Breast epithelium (tissue), 3 donors: ENCODE measurements around the gene STMP1.

ENCODE experiments used
- CTCF ChIP-seq, 3 donors: fragments of 450-650 bp; IDR thresholded peaks; one replicate each; pipeline ENCODE4 v1.5.1; 2016 to 2017; ENCODE audit warnings: antibody characterized with exemption in 3 of 3, mild to moderate bottlenecking in 3 of 3, moderate library complexity in 3 of 3
- POLR2AphosphoS5 ChIP-seq, 3 donors: sonication (generic); formaldehyde crosslinking; IDR thresholded peaks; one replicate each; pipeline ENCODE4 v1.6.1; 2017; ENCODE audit warnings: antibody characterized with exemption in 3 of 3

GRCh38 chr7:135712796-135713195 is 50.5 kb downstream of the STMP1 start:
- TF ChIP-seq POLR2AphosphoS5 (IDR thresholded peaks at IDR 0.05) (no peak), CTCF (IDR thresholded peaks at IDR 0.05) (no peak)
